Suprapubic skin (tissue), 4 donors: ENCODE measurements around the gene FGF1. TPM values are rescaled to one million over a fixed set of nuclear protein-coding genes. Genes with fewer than 3 reads are reported as not detected.

Experiments used
- DNase-seq, 2 donors: peaks; one replicate each; pipeline ENCODE4 v3.0.0-alpha.2; 2019; ENCODE audit warnings: low spot score in 2 of 2
- H3K27ac ChIP-seq: fragments of 200-600 bp; sonication (generic); one replicate; pipeline ENCODE4 v1.5.1; 2019
- H3K27me3 ChIP-seq: fragments of 200-600 bp; sonication (generic); one replicate; pipeline ENCODE4 v1.5.1; 2019
- H3K36me3 ChIP-seq: fragments of 200-600 bp; sonication (generic); one replicate; pipeline ENCODE4 v1.5.1; 2019
- H3K4me1 ChIP-seq: fragments of 200-600 bp; sonication (generic); one replicate; pipeline ENCODE4 v1.5.1; 2019
- H3K4me3 ChIP-seq: fragments of 200-600 bp; sonication (generic); one replicate; pipeline ENCODE4 v1.5.1; 2019; ENCODE audit warnings: mild to moderate bottlenecking
- H3K9me3 ChIP-seq: fragments of 200-600 bp; sonication (generic); one replicate; pipeline ENCODE4 v1.5.1; 2019
- CTCF ChIP-seq, 2 donors: fragments of 200-600 bp in 1 of 2; fragments of 450-650 bp in 1 of 2; sonication (generic) in 1 of 2; IDR thresholded peaks; one replicate each; pipeline ENCODE4 v1.5.1; 2016 to 2019; ENCODE audit warnings: antibody characterized with exemption in 2 of 2, mild to moderate bottlenecking in 1 of 2, moderate library complexity in 1 of 2
- EP300 ChIP-seq: sonication (generic); formaldehyde crosslinking; IDR thresholded peaks from one replicate; pipeline ENCODE4 v1.6.1; 2017; ENCODE audit warnings: antibody characterized with exemption
- POLR2A ChIP-seq, 2 donors: fragments of 450-650 bp; IDR thresholded peaks; one replicate each; pipeline ENCODE4 v1.6.1; 2017; ENCODE audit warnings: antibody characterized with exemption in 2 of 2, mild to moderate bottlenecking in 2 of 2, moderate library complexity in 2 of 2
- POLR2AphosphoS5 ChIP-seq, 3 donors: sonication (generic); formaldehyde crosslinking; IDR thresholded peaks; one replicate each; pipeline ENCODE4 v1.6.1; 2017; ENCODE audit warnings: antibody characterized with exemption in 3 of 3
- WGBS: methylation state at CpG from one replicate; pipeline ENCODE4 v1.1.5; 2018; 5-methylcytosine and 5-hydroxymethylcytosine counted together
- total RNA-seq, 4 donors: library from RNA; depleted of rRNA; stranded (reverse); fragments of >200 nt; gene quantifications; one replicate each; pipeline ENCODE4 v1.1.0, GENCODE V29; 2016

Gene FGF1
- total RNA-seq, 4 donors from 2014 or later = 0.48 to 2.5 (median 1.9) TPM

GRCh38 chr5:142645456-142645855, 40.4 kb downstream of the FGF1 start:
- no peak overlapping the region for H3K27ac ChIP-seq
- WGBS = 80% methylated on average over 1 of the region's 1 CpG

GRCh38 chr5:142644640-142645361, 41.1 kb downstream of the FGF1 start:
- Histone ChIP-seq H3K27ac (no peak overlapping the region), H3K4me3 (no peak overlapping the region), H3K36me3 (no peaks in the 10 kb centered on the region), H3K4me1 (peaks cover 13% of the 10 kb centered on the region), H3K9me3 (no peaks in the 10 kb centered on the region), H3K27me3 (peaks cover 4% of the 10 kb centered on the region)
- no peak for DNase-seq
- TF ChIP-seq POLR2A (IDR thresholded peaks at IDR 0.05) = no peak
- no peak for TF ChIP-seq EP300
- no peak for TF ChIP-seq POLR2AphosphoS5 (IDR thresholded peaks at IDR 0.05)
- TF ChIP-seq CTCF (IDR thresholded peaks at IDR 0.05) = no peak
- 14% methylated on average over 10 of the region's 10 CpGs for WGBS

More at GRCh38 chr5:142645456-142645855, 40.4 kb downstream of the FGF1 start:
- DNase-seq = no peak
- peaks cover 13% of the 10 kb centered on the region for H3K4me1 ChIP-seq
- TF ChIP-seq POLR2A (IDR thresholded peaks at IDR 0.05) (no peak), POLR2AphosphoS5 (IDR thresholded peaks at IDR 0.05) (no peak), CTCF (IDR thresholded peaks at IDR 0.05) (no peak), EP300 (no peak)
- no peak overlapping the region for H3K4me3 ChIP-seq
- H3K27me3 ChIP-seq = peaks cover 1% of the 10 kb centered on the region
- no peaks in the 10 kb centered on the region for H3K9me3 ChIP-seq
- no peaks in the 10 kb centered on the region for H3K36me3 ChIP-seq

- Histone ChIP-seq H3K36me3 (no peaks in the 10 kb centered on the region), H3K9me3 (no peaks in the 10 kb centered on the region), H3K4me1 (peaks cover 13% of the 10 kb centered on the region), H3K27me3 (peaks cover 4% of the 10 kb centered on the region), H3K4me3 (no peak overlapping the region), H3K27ac (no peak overlapping the region)
- no peak for DNase-seq
- WGBS = 73% methylated on average over 5 of the region's 5 CpGs
- TF ChIP-seq CTCF (IDR thresholded peaks at IDR 0.05) (no peak), POLR2AphosphoS5 (IDR thresholded peaks at IDR 0.05) (no peak), EP300 (no peak), POLR2A (IDR thresholded peaks at IDR 0.05) (no peak)
Observed at GRCh38 chr5:142644127-142644526, 41.8 kb downstream of the FGF1 start.

GRCh38 chr5:142643634-142644033, 42.3 kb downstream of the FGF1 start:
- TF ChIP-seq POLR2AphosphoS5 (IDR thresholded peaks at IDR 0.05) (no peak), EP300 (no peak), CTCF (IDR thresholded peaks at IDR 0.05) (no peak), POLR2A (IDR thresholded peaks at IDR 0.05) (no peak)
- Histone ChIP-seq H3K4me3 (no peak overlapping the region), H3K27me3 (peaks cover 4% of the 10 kb centered on the region), H3K4me1 (peaks cover 13% of the 10 kb centered on the region), H3K9me3 (no peaks in the 10 kb centered on the region), H3K27ac (no peak overlapping the region), H3K36me3 (no peaks in the 10 kb centered on the region)
- 74% methylated on average over 5 of the region's 5 CpGs for WGBS
- no peak for DNase-seq

GRCh38 chr5:142642427-142642826, 43.5 kb downstream of the FGF1 start:
- no peak for DNase-seq
- H3K27me3 ChIP-seq = peaks cover 4% of the 10 kb centered on the region
- no peak overlapping the region for H3K4me3 ChIP-seq
- no peaks in the 10 kb centered on the region for H3K36me3 ChIP-seq
- 95% methylated on average over 3 of the region's 3 CpGs for WGBS
- no peaks in the 10 kb centered on the region for H3K9me3 ChIP-seq
- no peak overlapping the region for H3K27ac ChIP-seq
- TF ChIP-seq EP300 (no peak), POLR2A (IDR thresholded peaks at IDR 0.05) (no peak)
- H3K4me1 ChIP-seq = peaks cover 13% of the 10 kb centered on the region
